Sigmoid colon (tissue), 4 donors: ENCODE measurements around the gene MLLT3.

Experiments used
- CTCF ChIP-seq, 4 experiments: fragments of 450-650 bp in 3 of 4; fragments of 200-600 bp in 1 of 4; IDR thresholded peaks; one replicate each; pipeline ENCODE4 v1.5.1; 2016 to 2019; ENCODE audit warnings: antibody characterized with exemption in 4 of 4, mild to moderate bottlenecking in 3 of 4, moderate library complexity in 2 of 4
- POLR2A ChIP-seq, 2 donors: fragments of 450-650 bp; IDR thresholded peaks; one replicate each; pipeline ENCODE4 v1.6.1; 2016; ENCODE audit warnings: antibody characterized with exemption in 2 of 2, mild to moderate bottlenecking in 2 of 2, moderate library complexity in 2 of 2
- POLR2AphosphoS5 ChIP-seq, 4 donors: sonication (generic); formaldehyde crosslinking; IDR thresholded peaks; one replicate each; pipeline ENCODE4 v1.6.1; 2017; ENCODE audit warnings: antibody characterized with exemption in 4 of 4

GRCh38 chr9:20351715-20352114 lies 270.6 kb downstream of the MLLT3 start:
- TF ChIP-seq CTCF (IDR thresholded peaks at IDR 0.05) (no peak), POLR2A (IDR thresholded peaks at IDR 0.05) (no peak), POLR2AphosphoS5 (IDR thresholded peaks at IDR 0.05) (no peak)
